Choroid plexus epithelial cell (primary cell): ENCODE results near the gene SEC61A2.
A peak's percentile ranks its signal among the peaks of the same experiment; 100 is the strongest.

Experiments used
- DNase-seq: peaks from one replicate; pipeline ENCODE4 v3.0.0-alpha.2; 2010; ENCODE audit warnings: low read depth
- H3K4me3 ChIP-seq: 2 replicates; pipeline ENCODE4 v1.5.1; 2011; ENCODE audit warnings: low read depth, mild to moderate bottlenecking, control low read depth, low read length, moderate library complexity
- CTCF ChIP-seq: conservative IDR thresholded peaks from 2 replicates; pipeline ENCODE4 v1.5.1; 2011; ENCODE audit warnings: low read depth, mild to moderate bottlenecking, control low read depth, inconsistent platforms, low read length, moderate library complexity

SEC61A2 gene

DNA sequence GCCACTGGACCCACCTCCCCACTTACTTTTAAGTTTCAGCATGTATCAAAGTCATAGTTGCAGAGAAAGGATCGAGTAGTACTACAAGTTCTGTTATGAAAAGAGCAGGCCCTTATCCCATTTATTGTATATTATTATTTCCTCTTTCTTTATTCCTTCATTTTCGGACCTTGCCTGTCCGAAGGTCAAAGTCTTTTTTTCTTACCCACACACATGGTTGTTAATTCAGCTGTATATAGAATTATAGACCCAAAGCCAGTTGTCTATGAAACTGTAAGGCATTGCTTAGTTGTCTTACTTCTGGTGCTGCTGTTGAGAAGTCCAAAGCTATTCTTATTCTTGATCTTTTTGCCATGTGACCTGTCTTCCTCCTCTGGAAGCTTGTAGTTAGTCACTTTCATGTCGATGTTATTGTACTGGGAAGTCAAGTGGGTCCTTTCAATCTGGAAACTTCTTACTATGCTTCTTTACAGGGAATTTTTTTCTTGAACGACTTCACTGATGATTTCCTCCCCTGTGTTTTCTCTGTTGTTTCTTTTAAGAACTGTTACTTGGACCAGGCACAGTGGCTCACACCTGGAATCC, 57.9 kb downstream of the SEC61A2 start:
- H3K4me3 ChIP-seq, result no peak overlapping the region
- DNase-seq, result no peak
- TF ChIP-seq CTCF, result no peak

GRCh38 chr10:12188656-12189055, 59.2 kb downstream of the SEC61A2 start:
- TF ChIP-seq CTCF, result no peak
- DNase-seq, result no peak

GRCh38 chr10:12189426-12189825, 59.9 kb downstream of the SEC61A2 start:
- DNase-seq, result no peak
- no peak overlapping the region for H3K4me3 ChIP-seq
- no peak for TF ChIP-seq CTCF

More at GRCh38 chr10:12188656-12189055, 59.2 kb downstream of the SEC61A2 start:
- no peak overlapping the region for H3K4me3 ChIP-seq

DNA sequence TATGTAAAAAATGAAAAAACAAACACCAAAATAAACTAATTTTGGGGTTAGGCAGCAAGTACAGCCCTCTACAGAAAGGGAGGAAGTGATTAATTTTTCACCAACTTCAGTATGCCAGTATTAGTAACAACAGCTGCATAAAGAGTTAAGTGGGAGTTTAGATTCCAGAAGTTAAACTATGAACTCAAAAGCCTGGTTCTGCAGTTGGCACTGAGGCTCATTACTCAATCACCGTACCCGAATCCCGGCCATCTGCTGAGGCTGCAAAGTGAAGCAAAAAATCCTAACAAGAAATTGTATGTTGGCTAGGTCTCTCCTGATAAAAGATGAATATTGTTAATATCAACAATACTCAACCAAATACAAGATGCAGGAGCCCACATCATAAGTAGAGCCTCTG, 62.2 kb downstream of the SEC61A2 start:
- DNase-seq, result no peak
- H3K4me3 ChIP-seq, result no peak overlapping the region
- no peak for TF ChIP-seq CTCF

- no peak overlapping the region for H3K4me3 ChIP-seq
- peak; percentile 77 for DNase-seq
- no peak for TF ChIP-seq CTCF
Observed at GRCh38 chr10:12193193-12193592, 63.7 kb downstream of the SEC61A2 start.

GRCh38 chr10:12194752-12195271, 65.3 kb downstream of the SEC61A2 start:
- peak overlapping the region; percentile 92 for H3K4me3 ChIP-seq
- no peak for TF ChIP-seq CTCF
- DNase-seq, result peak; percentile 49

GRCh38 chr10:12195281-12195602, 65.8 kb downstream of the SEC61A2 start:
- no peak for TF ChIP-seq CTCF
- DNase-seq, result no peak

More at GRCh38 chr10:12195281-12195602, 65.8 kb downstream of the SEC61A2 start:
- peak overlapping the region; percentile 92 for H3K4me3 ChIP-seq
